Stomach (tissue), 4 donors: ENCODE data around the gene CT45A1.

Experiments used
- CTCF ChIP-seq, 7 experiments: fragments of 450-650 bp in 4 of 7; fragments of 200-600 bp in 3 of 7; sonication (generic) in 3 of 7; IDR thresholded peaks; one replicate each; pipeline ENCODE4 v1.5.1; 2016 to 2019; ENCODE audit warnings: antibody characterized with exemption in 7 of 7, control low read depth in 2 of 7, mild to moderate bottlenecking in 1 of 7
- POLR2A ChIP-seq, 4 donors: fragments of 450-650 bp; IDR thresholded peaks; one replicate each; pipeline ENCODE4 v1.6.1; 2016; ENCODE audit warnings: antibody characterized with exemption in 4 of 4, control low read depth in 2 of 4, mild to moderate bottlenecking in 1 of 4, moderate library complexity in 1 of 4

- TF ChIP-seq CTCF (IDR thresholded peaks at IDR 0.05), result no peak
- TF ChIP-seq POLR2A (IDR thresholded peaks at IDR 0.05), result no peak
Observed at GRCh38 chrX:135695471-135695870, 18.0 kb upstream of the CT45A1 start.
